Measurements from ENCODE around the gene TUBA4B.

GRCh38 chr2:219279151-219279915 lies 26.3 kb downstream of the TUBA4B start, which contains the start of gene DNAJB2:
- TF ChIP-seq POLR2A (IDR thresholded peaks at IDR 0.05), result peak; percentile 93 to 95
- TF ChIP-seq CTCF (IDR thresholded peaks at IDR 0.05), result peak in 1 of 4 experiments; percentile 29
- TF ChIP-seq POLR2AphosphoS5 (IDR thresholded peaks at IDR 0.05), result peak; percentile 97
- peak; percentile 78 for TF ChIP-seq EP300 (IDR thresholded peaks at IDR 0.05)
